HCT116 (cell line): ENCODE data around the gene EIF4A3. TPM values are rescaled to one million over a fixed set of nuclear protein-coding genes. Genes with fewer than 3 reads are reported as not detected.

ENCODE experiments used
- ATAC-seq: fragments of 200-7000 bp; cut with Tn5 transposase; 2 replicates; pipeline ENCODE4 v1.9.1; 2020; ENCODE audit warnings: mild to moderate bottlenecking, moderate library complexity
- BruUV-seq: library from RNA; stranded (reverse); fragments of 400-500 nt; replicated peaks from 2 replicates; lab custom pipeline; 2021; lab: Mats Ljungman, UMichigan
- CTCF ChIA-PET: fragments of 300-600 bp; sonication (Branson Sonifier 250); formaldehyde crosslinking; loops from one replicate; lab custom pipeline; 2021; ENCODE audit warnings: antibody characterized with exemption; lab: Charles Lee
- POLR2A ChIA-PET: fragments of 300-600, 350-600 bp; sonication (Branson Sonifier 250); formaldehyde crosslinking; loops from one replicate; lab custom pipeline; 2021; ENCODE audit warnings: antibody characterized with exemption; lab: Charles Lee
- RAD21 ChIA-PET, 2 experiments: fragments of 300-600 bp; sonication (Branson Sonifier 250); formaldehyde crosslinking; loops; one replicate each; lab custom pipeline; 2023; ENCODE audit warnings: low total read pairs in 2 of 2; ENCODE audit not compliant: uncharacterized antibody in 2 of 2, unreplicated experiment in 2 of 2, low non-redundant PET in 1 of 2; lab: Charles Lee
- DNase-seq: peaks from one replicate; pipeline ENCODE4 v3.0.0-alpha.2; 2010; ENCODE audit warnings: low read depth, low spot score
- H2AFZ ChIP-seq: fragments of 200-600 bp; shearing (Covaris generic), sonication (generic); 2 replicates; pipeline ENCODE4 v1.6.1; 2017; ENCODE audit warnings: low read depth, mixed run types, mixed read lengths, antibody characterized with exemption, low read length; ENCODE audit not compliant: poor library complexity, severe bottlenecking
- H3K27ac ChIP-seq: 2 replicates; pipeline ENCODE4 v1.5.1; 2012; ENCODE audit warnings: low read depth, low read length
- H3K27me3 ChIP-seq: fragments of 200-600 bp; sonication (generic); 2 replicates; pipeline ENCODE4 v1.6.1; 2016; ENCODE audit warnings: mixed run types, low read length, mixed read lengths; ENCODE audit not compliant: insufficient read depth
- H3K36me3 ChIP-seq, 2 experiments: fragments of 200-500 bp in 1 of 2; fragments of 200-600 bp in 1 of 2; sonication (Bioruptor generic) in 1 of 2; sonication (generic) in 1 of 2; 2 replicates each; pipeline versions ENCODE4 v1.5.1 to v1.6.1; 2014 to 2016; ENCODE audit warnings: low read length in 2 of 2, inconsistent platforms in 1 of 2, mixed read lengths in 1 of 2, mixed run types in 1 of 2; ENCODE audit not compliant: insufficient read depth in 2 of 2, control insufficient read depth in 1 of 2
- H3K4me1 ChIP-seq, 2 experiments: fragments of 200-600 bp in 1 of 2; sonication (generic) in 1 of 2; 2 replicates each; pipeline versions ENCODE4 v1.5.1 to v1.6.1; 2012 to 2017; ENCODE audit warnings: low read length in 2 of 2, inconsistent platforms in 1 of 2, mild to moderate bottlenecking in 1 of 2, mixed read lengths in 1 of 2, mixed run types in 1 of 2, moderate library complexity in 1 of 2; ENCODE audit not compliant: insufficient read depth in 2 of 2, control insufficient read depth in 1 of 2
- H3K4me2 ChIP-seq: fragments of 200-600 bp; sonication (generic); 2 replicates; pipeline ENCODE4 v1.6.1; 2017; ENCODE audit warnings: mixed run types, low read length, mixed read lengths
- H3K4me3 ChIP-seq, 2 experiments: fragments of 200-600 bp in 1 of 2; sonication (generic) in 1 of 2; replicated peaks in 1 of 2; 2 replicates each; pipeline ENCODE4 v1.5.1; 2011 to 2016; ENCODE audit warnings: low read length in 2 of 2, control low read depth in 1 of 2, low read depth in 1 of 2, mild to moderate bottlenecking in 1 of 2, mixed read lengths in 1 of 2, mixed run types in 1 of 2
- H3K79me2 ChIP-seq: fragments of 200-600 bp; sonication (generic); 2 replicates; pipeline ENCODE4 v1.6.1; 2017; ENCODE audit warnings: mild to moderate bottlenecking, mixed run types, low read length, moderate library complexity, mixed read lengths; ENCODE audit not compliant: insufficient read depth
- H3K9ac ChIP-seq: fragments of 200-600 bp; sonication (generic); 2 replicates; pipeline ENCODE4 v1.6.1; 2016; ENCODE audit warnings: low read length, mixed read lengths
- H3K9me2 ChIP-seq: fragments of 200-600 bp; sonication (generic), shearing (Covaris generic); 2 replicates; pipeline ENCODE4 v1.6.1; 2017; ENCODE audit warnings: mixed run types, mild to moderate bottlenecking, moderate library complexity; ENCODE audit not compliant: insufficient read depth
- H3K9me3 ChIP-seq, 2 experiments: fragments of 200-500 bp in 1 of 2; fragments of 200-600 bp in 1 of 2; sonication (Bioruptor generic) in 1 of 2; sonication (generic) in 1 of 2; 2 replicates each; pipeline ENCODE4 v1.6.1; 2014 to 2017; ENCODE audit warnings: low read length in 2 of 2, mixed read lengths in 2 of 2, inconsistent platforms in 1 of 2, low read depth in 1 of 2, mild to moderate bottlenecking in 1 of 2, mixed run types in 1 of 2, moderate library complexity in 1 of 2; ENCODE audit not compliant: control insufficient read depth in 1 of 2, insufficient read depth in 1 of 2
- H4K20me1 ChIP-seq: fragments of 200-600 bp; sonication (generic), shearing (Covaris generic); 2 replicates; pipeline ENCODE4 v1.6.1; 2017; ENCODE audit warnings: mixed run types, mild to moderate bottlenecking, moderate library complexity; ENCODE audit not compliant: insufficient read depth
- CBX3 ChIP-seq: IDR thresholded peaks from 2 replicates; pipeline ENCODE4 v1.6.1; 2012; ENCODE audit warnings: low read depth
- EGR1 ChIP-seq: IDR thresholded peaks from 2 replicates; pipeline ENCODE4 v1.6.1; 2012; ENCODE audit warnings: low read depth
- ELF1 ChIP-seq: IDR thresholded peaks from 2 replicates; pipeline ENCODE4 v1.6.1; 2012; ENCODE audit warnings: low read depth, borderline replicate concordance
- EZH2 ChIP-seq: fragments of 200-600 bp; sonication (generic); IDR thresholded peaks from 2 replicates; pipeline ENCODE4 v1.6.1; 2017; ENCODE audit warnings: antibody characterized with exemption, mixed run types
- FOSL1 ChIP-seq: IDR thresholded peaks from 2 replicates; pipeline ENCODE4 v1.6.1; 2012; ENCODE audit warnings: low read depth
- JUND ChIP-seq: IDR thresholded peaks from 2 replicates; pipeline ENCODE4 v1.6.1; 2012
- MAX ChIP-seq: IDR thresholded peaks from 2 replicates; pipeline ENCODE4 v1.6.1; 2012
- POLR2AphosphoS5 ChIP-seq: IDR thresholded peaks from 2 replicates; pipeline ENCODE4 v1.6.1; 2011; ENCODE audit warnings: mild to moderate bottlenecking, low read depth, low read length, moderate library complexity
- RAD21 ChIP-seq: IDR thresholded peaks from 2 replicates; pipeline ENCODE4 v1.6.1; 2012; ENCODE audit warnings: low read depth, mild to moderate bottlenecking
- SIN3A ChIP-seq: IDR thresholded peaks from 2 replicates; pipeline ENCODE4 v1.6.1; 2012; ENCODE audit warnings: low read depth
- ZBTB33 ChIP-seq: IDR thresholded peaks from 2 replicates; pipeline ENCODE4 v1.6.1; 2011; ENCODE audit warnings: mild to moderate bottlenecking, low read length, moderate library complexity; ENCODE audit not compliant: insufficient replicate concordance; ENCODE audit errors: extremely low read depth
- ZFX ChIP-seq: fragments of 450-650 bp; IDR thresholded peaks from 2 replicates; pipeline ENCODE4 v1.6.1; 2017
- intact Hi-C: fragments of 100-400 bp; cut with micrococcal nuclease; formaldehyde crosslinking; loops from 2 replicates; pipeline ENCODE4 v1.10.0; 2022
- total RNA-seq: library from RNA; stranded (reverse); gene quantifications from one replicate; pipeline ENCODE4 v1.2.1, GENCODE V29; 2021; ENCODE audit not compliant: unreplicated experiment

The EIF4A3 gene
- total RNA-seq, 1 experiment from 2014 or later: 248 TPM

DNA sequence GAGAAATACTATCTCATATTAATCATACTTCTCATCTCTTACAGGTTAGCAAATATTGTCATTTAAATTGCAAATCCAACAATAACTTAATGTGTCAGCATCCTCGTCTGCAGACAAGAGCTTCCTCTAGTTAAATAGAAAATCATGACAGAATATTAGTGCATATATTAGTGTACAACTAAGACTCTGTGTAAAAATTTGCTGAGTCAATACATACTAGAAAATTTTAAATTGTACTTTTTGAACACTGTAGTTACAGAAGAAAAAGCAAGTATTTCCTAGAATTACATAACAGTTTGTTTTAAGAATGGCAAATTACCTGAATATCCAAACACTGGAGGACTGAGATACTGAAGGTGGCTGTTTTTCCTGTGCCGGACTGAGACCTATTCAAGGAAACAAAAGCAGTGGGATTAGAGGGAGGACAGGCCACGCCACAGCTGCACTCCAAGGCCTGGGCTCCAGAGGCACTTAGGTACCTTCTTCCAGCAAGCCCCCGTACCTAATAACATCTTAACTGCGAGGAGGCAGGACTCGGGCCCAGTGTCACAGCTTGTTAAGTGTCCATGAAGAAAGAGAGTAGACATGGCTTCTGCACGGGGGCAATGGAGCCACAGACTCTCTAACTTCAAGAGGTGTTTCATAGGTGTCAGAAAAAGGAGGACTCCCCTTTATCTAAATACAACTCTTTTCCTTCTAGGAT, 5.3 kb downstream of the EIF4A3 start:
- ChIA-PET POLR2A (interaction anchor here (1.3 kb wide), 1 partner anchor 8 kb away, joined by 3 read pairs; no protein-coding TSS in a partner anchor), CTCF (no interaction called here)

More for the DNA sequence above, 5.3 kb downstream of the EIF4A3 start:
- ATAC-seq: no peak
- Histone ChIP-seq H2AFZ (no peak overlapping the region), H3K4me1 (peaks cover 12% of the 10 kb centered on the region in 2 experiments), H3K79me2 (peaks cover 78% of the 10 kb centered on the region), H3K9me2 (no peaks in the 10 kb centered on the region), H3K27ac (no peak overlapping the region), H3K4me3 (no peak overlapping the region), H3K4me2 (no peak overlapping the region), H3K9me3 (no peaks in the 10 kb centered on the region), H3K9ac (no peak overlapping the region), H3K27me3 (no peaks in the 10 kb centered on the region), H4K20me1 (peaks cover 27% of the 10 kb centered on the region; the same call in 1 of the 2 replicates), H3K36me3 (peaks cover 81 to 86% of the 10 kb centered on the region in 2 experiments)
- no peak for DNase-seq
- RAD21 ChIA-PET: no interaction called here
- TF ChIP-seq ZBTB33 (no peak), MAX (no peak), RAD21 (no peak), EZH2 (no peak), FOSL1 (no peak), ELF1 (no peak), POLR2AphosphoS5 (no peak), ZFX (no peak), EGR1 (no peak), JUND (no peak), CBX3 (no peak), SIN3A (no peak)
- no TSS peak for BruUV-seq
- intact Hi-C loops: no loop called here
